GM19328 (cell line): ENCODE data around the gene PTPRJ.
"Not testable (repeated sequence)": the region's sequence is repeated elsewhere in the genome, so short reads cannot be mapped to it uniquely, and the experiment has no call there.

Experiments used
- ATAC-seq: cut with Tn5 transposase; IDR thresholded peaks from one replicate; pipeline ENCODE4 v1.9.1; 2021; ENCODE audit warnings: mild to moderate bottlenecking, moderate library complexity; ENCODE audit not compliant: unreplicated experiment

The PTPRJ gene

DNA sequence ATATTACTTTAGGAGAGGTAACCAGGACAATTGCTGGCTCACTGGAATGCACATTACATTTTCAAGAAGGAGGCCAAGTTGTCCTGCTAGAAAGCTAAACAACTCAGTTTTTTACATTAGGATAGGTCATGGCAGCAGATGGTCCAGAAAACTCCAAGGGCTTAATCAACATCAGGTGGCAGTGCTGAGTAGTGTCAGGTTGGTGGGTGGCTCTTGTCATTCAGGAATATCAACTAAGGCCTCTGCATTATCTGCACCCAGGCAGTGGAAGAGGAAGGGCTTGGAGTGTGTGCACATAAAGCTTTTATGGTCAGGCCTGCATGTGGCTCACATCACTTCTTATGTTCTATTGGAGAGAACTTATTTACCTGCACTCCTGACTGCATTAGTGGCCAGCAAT is 204.1 kb downstream of the PTPRJ start:
- no peak for ATAC-seq

DNA sequence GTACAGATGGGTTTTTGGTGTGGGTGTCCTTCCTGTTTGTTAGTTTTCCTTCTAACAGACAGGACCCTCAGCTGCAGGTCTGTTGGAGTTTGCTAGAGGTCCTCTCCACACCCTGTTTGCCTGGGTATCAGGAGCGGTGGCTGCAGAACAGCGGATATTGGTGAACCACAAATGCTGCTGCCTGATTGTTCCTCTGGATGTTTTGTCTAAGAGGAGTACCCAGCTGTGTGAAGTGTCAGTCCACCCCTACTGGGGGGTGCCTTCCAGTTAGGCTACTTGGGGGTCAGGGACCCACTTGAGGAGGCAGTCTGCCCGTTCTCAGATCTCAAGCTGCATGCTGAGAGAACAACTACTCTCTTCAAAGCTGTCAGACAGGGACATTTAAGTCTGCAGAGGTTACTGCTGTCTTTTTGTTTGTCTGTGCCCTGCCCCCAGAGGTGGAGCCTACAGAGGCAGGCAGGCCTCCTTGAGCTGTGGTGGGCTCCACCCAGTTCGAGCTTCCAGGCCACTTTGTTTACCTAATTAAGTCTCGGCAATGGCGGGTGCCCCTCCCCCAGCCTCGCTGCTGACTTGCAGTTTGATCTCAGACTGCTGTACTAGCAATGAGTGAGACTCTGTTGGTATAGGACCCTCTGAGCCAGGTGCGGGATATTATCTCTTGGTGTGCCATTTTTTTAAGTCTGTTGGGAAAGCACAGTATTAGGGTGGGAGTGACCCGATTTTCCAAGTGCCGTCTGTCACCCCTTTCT is 210.7 kb downstream of the PTPRJ start:
- ATAC-seq: not testable (repeated sequence)

DNA sequence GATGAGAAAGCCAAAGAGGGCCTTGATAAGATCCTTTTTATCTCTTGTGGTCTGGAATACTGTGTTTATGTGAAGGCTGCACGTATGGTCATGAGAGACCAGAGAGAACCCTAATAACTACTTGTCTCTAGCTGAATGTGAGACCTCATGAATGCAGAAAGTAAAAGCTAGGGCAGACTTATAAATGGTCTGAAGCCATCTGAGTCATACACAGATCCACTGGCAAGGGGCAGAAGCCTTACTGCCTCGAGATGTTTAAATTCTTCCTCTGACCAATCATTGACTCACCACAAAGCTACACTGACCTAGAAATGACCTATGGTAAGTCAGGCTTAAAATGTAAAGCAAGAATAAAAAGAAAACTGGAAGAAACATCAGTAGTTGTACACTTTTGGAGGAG is 213.5 kb downstream of the PTPRJ start:
- no peak for ATAC-seq

DNA sequence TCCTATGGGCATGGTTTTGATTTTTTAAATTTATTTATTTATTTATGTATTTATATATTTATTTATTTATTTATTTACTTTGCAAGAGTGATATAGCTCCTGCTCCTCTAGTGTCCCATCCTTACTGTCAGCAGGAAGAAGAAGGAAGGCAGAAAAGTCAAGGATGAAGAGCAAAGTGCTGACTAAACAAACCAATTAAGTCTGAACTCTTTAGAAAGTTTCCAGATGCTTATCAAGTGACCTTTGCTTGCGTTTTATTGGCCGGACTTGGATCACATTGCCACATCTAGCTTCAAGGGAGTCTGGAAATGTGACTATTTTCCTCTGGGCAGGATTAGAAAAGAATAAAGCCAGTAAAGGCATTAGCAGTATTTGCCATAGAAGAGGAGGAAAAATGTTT is 227.5 kb downstream of the PTPRJ start:
- ATAC-seq: no peak

DNA sequence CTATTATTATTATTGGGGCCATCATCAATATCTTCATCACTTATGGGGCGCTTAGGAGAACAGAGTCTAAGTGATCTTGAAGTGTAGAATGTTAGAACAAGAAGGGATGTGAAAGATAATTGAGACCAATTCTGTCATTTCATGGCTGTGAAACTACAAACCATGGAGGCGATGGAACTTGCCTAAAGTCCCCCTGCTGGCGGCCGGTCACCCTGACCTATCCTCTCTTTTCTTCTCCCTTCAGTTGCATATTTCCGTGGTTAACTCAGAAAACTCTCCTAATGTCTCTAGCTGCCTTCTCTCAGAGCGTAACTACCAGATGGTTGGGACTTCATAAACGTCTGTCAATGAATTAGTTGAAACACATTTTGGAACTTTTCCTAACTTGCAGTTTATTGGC is 229.7 kb downstream of the PTPRJ start:
- ATAC-seq: no peak

DNA sequence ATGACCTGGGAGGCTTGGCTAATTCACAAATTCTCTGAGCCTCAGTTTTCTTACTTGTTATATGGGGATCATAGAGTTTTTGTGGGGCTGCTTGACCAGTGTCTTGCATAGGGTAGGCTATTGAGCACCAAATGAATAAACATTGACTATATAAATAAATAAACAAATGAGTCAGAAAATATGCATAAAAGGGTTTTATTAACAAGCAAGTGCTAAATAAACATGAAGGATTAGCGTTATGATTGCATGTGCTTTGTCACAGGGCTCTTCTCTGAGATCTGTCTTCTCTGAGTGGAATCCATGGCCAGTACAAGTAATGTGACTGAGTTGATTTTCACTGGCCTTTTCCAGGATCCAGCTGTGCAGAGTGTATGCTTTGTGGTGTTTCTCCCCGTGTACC is 236.2 kb downstream of the PTPRJ start, which contains the start of gene OR4B1:
TSS of gene OR4B1 (plus strand) at position 301 of the 400 bp plus-strand sequence. CDS start at position 301, 0 bp downstream.
- no peak for ATAC-seq
